HepG2 (cell line): Measurements from ENCODE around the gene HDAC4. TPM values are rescaled to one million over a fixed set of nuclear protein-coding genes. Genes with fewer than 3 reads are reported as not detected.

Experiments
- ATAC-seq: fragments of 200-7000 bp; cut with Tn5 transposase; 3 replicates; pipeline ENCODE4 v1.9.1; 2020; ENCODE audit warnings: mild to moderate bottlenecking, moderate library complexity
- BruUV-seq: library from RNA; stranded (reverse); fragments of 400-500 nt; replicated peaks from 2 replicates; lab custom pipeline; 2021; lab: Mats Ljungman, UMichigan
- CTCF ChIA-PET: fragments of 300-600 bp; formaldehyde crosslinking; extraction: SDS; loops from one replicate; lab custom pipeline; 2021; ENCODE audit warnings: low total read pairs, inconsistent platforms, low intra/inter-chr PET ratio; lab: Yijun Ruan, JAX
- POLR2A ChIA-PET: fragments of 350-600 bp; sonication (Branson Sonifier 250); formaldehyde crosslinking; loops from one replicate; lab custom pipeline; 2020; ENCODE audit warnings: antibody characterized with exemption, inconsistent platforms; lab: Yijun Ruan, JAX
- DNase-seq: peaks from one replicate; pipeline ENCODE4 v3.0.0-alpha.2; 2015; ENCODE audit warnings: low spot score
- FAIRE-seq: peaks from 3 replicates; lab custom pipeline; 2011; peaks lifted over from hg19 to GRCh38; lab: Jason Lieb, UNC
- H2AFZ ChIP-seq: one replicate; pipeline ENCODE4 v1.6.1; 2011; ENCODE audit warnings: low read length, inconsistent platforms
- H3K27ac ChIP-seq: fragments of 300-600 bp; 3 replicates; pipeline ENCODE4 v1.8.0; 2011; ENCODE audit warnings: mixed run types, mild to moderate bottlenecking, mixed read lengths, low read length, inconsistent platforms; ENCODE audit not compliant: insufficient read depth; ENCODE audit errors: extremely low read length
- H3K27me3 ChIP-seq, 2 experiments: fragments of 200-600 bp in 1 of 2; 2 replicates in 1 of 2; 3 replicates in 1 of 2; pipeline versions ENCODE4 v1.6.0 to v1.8.0; 2011; ENCODE audit warnings: low read length in 2 of 2, mild to moderate bottlenecking in 2 of 2, moderate library complexity in 2 of 2, inconsistent platforms in 1 of 2; ENCODE audit not compliant: insufficient read depth in 2 of 2, control insufficient read depth in 1 of 2
- H3K36me3 ChIP-seq, 2 experiments: fragments of 200-600 bp in 1 of 2; replicated peaks in 1 of 2; 2 replicates in 1 of 2; 3 replicates in 1 of 2; pipeline versions ENCODE4 v1.5.1 to v1.8.0; 2011; ENCODE audit warnings: low read length in 2 of 2, inconsistent platforms in 1 of 2; ENCODE audit not compliant: insufficient read depth in 2 of 2, control insufficient read depth in 1 of 2
- H3K4me1 ChIP-seq: 2 replicates; pipeline ENCODE4 v1.5.1; 2012; ENCODE audit warnings: low read length, inconsistent platforms; ENCODE audit not compliant: insufficient read depth
- H3K4me2 ChIP-seq: 2 replicates; pipeline ENCODE4 v1.6.0; 2011; ENCODE audit warnings: low read depth, low read length, inconsistent platforms
- H3K4me3 ChIP-seq, 3 experiments: fragments of 200-600 bp in 1 of 3; sonication (generic), shearing (Covaris generic) in 1 of 3; replicated peaks in 1 of 3; 2 replicates each; pipeline ENCODE4 v1.5.1; 2011 to 2016; ENCODE audit warnings: low read length in 3 of 3, inconsistent platforms in 2 of 3, low read depth in 2 of 3, mild to moderate bottlenecking in 2 of 3, control low read depth in 1 of 3, mixed read lengths in 1 of 3; ENCODE audit not compliant: insufficient read depth in 1 of 3
- H3K79me2 ChIP-seq: one replicate; pipeline ENCODE4 v1.6.1; 2011; ENCODE audit warnings: low read length, inconsistent platforms; ENCODE audit not compliant: insufficient read depth
- H3K9ac ChIP-seq: 2 replicates; pipeline ENCODE4 v1.6.0; 2011; ENCODE audit warnings: mild to moderate bottlenecking, low read depth, low read length, inconsistent platforms; ENCODE audit not compliant: insufficient read depth
- H3K9me3 ChIP-seq: 2 replicates; pipeline ENCODE4 v1.5.1; 2012; ENCODE audit warnings: mild to moderate bottlenecking, low read length
- H4K20me1 ChIP-seq: 2 replicates; pipeline ENCODE4 v1.6.0; 2011; ENCODE audit warnings: inconsistent platforms, mild to moderate bottlenecking, low read length, moderate library complexity; ENCODE audit not compliant: insufficient read depth
- GFI1 ChIP-seq: sonication (generic); formaldehyde crosslinking; IDR thresholded peaks from 2 replicates; pipeline ENCODE4 v1.5.0; 2020; ENCODE audit warnings: missing genetic modification reagents, mild to moderate bottlenecking, borderline replicate concordance
- HCFC1 ChIP-seq: fragments of 150-350 bp; IDR thresholded peaks from 2 replicates; pipeline ENCODE4 v1.6.1; 2014; ENCODE audit warnings: low read depth, low read length
- RFX1 ChIP-seq: fragments of 450-650 bp; IDR thresholded peaks from 2 replicates; pipeline ENCODE4 v1.6.1; 2017
- SRY ChIP-seq: sonication (generic); formaldehyde crosslinking; IDR thresholded peaks from 2 replicates; pipeline ENCODE4 v1.8.0; 2022; ENCODE audit warnings: mild to moderate bottlenecking, missing genetic modification reagents
- ZNF101 ChIP-seq: sonication (generic); formaldehyde crosslinking; IDR thresholded peaks from 2 replicates; pipeline ENCODE4 v1.4.0; 2020; ENCODE audit warnings: mild to moderate bottlenecking, low read depth, missing genetic modification reagents, borderline replicate concordance
- WGBS: methylation state at CpG from one replicate; pipeline ENCODE4 v1.1.6; 2017; ENCODE audit warnings: low lambda C conversion rate; 5-methylcytosine and 5-hydroxymethylcytosine counted together
- in situ Hi-C: cut with HindIII; loops from 2 replicates; pipeline ENCODE4 v1.10.0; 2017; ENCODE audit warnings: low pct_unique_long_range_greater_than_20kb; ENCODE audit not compliant: extremely low pct_ligation_motif_present
- intact Hi-C: fragments of 100-400 bp; cut with micrococcal nuclease; formaldehyde crosslinking; loops from one replicate; pipeline ENCODE4 v1.10.0; 2022; ENCODE audit not compliant: unreplicated experiment
- polyA plus RNA-seq, 8 experiments: library from polyadenylated mRNA; depleted of rRNA in 3 of 8; stranded (reverse) in 7 of 8; unstranded in 1 of 8; fragments of >200 nt; fragmentation: Illumina TruSeq in 4 of 8; extraction: Trizol in 4 of 8; gene quantifications; 2 replicates each; pipeline versions ENCODE4 v1.2.1 to v1.2.3, GENCODE V29; 2011 to 2016; ENCODE audit warnings: low read depth in 4 of 8, missing spikeins in 1 of 8, mixed read lengths in 1 of 8; ENCODE audit not compliant: insufficient read depth in 1 of 8
- total RNA-seq, 5 experiments: library from RNA; depleted of rRNA; stranded (reverse); fragments of >200 nt; fragmentation: Illumina TruSeq; extraction: Trizol; gene quantifications; 2 replicates each; pipeline ENCODE4 v1.2.3, GENCODE V29; 2016; ENCODE audit warnings: low read depth in 1 of 5
- TF ChIP-seq, protein P1 (sequence below): sonication (generic); formaldehyde crosslinking; IDR thresholded peaks from 2 replicates; pipeline ENCODE4 v1.4.0; 2020; ENCODE audit warnings: missing genetic modification reagents
- TF ChIP-seq, protein P2 (sequence below): sonication (generic); formaldehyde crosslinking; IDR thresholded peaks from 2 replicates; pipeline ENCODE4 v1.4.0; 2020; ENCODE audit warnings: mild to moderate bottlenecking, missing genetic modification reagents

Gene HDAC4
- total and polyA plus RNA-seq, 2 of the 13 experiments (the other 11 are each of a cell fraction or from before 2014, with no cell fraction given): 10.1 to 11.5 TPM

- DNase-seq (no peak), FAIRE-seq (no peak)
Measured at GRCh38 chr2:239190361-239190760, 210.5 kb downstream of the HDAC4 start.

DNA sequence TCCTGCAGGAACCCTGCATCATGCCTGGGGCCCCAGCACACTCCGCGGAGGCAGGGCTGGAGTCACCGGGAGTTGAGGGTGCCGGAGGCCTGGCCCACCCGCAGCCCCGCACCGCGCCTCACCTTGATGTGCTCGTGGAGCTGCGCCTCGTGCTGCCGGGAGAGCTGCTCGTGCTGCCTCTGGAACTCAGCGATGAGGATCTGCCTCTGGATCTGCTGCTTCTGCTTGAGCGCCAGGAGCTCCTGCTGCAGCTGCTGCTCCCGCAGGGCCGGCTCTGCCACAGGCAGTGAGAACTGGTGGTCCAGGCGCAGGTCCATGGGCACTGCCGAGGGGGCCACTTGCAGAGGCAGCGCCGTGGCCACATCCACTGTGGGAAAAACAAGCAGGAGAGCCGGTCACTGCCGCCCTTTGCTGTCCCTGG is 211.1 kb downstream of the HDAC4 start:
- POLR2A ChIA-PET: no interaction called here
- no peak overlapping the region for H3K4me2 ChIP-seq
- no peak overlapping the region for H3K27ac ChIP-seq
- H4K20me1 ChIP-seq: no peaks in the 10 kb centered on the region; the same call in 1 of the 2 replicates
- no peak overlapping the region for H2AFZ ChIP-seq
- no peak overlapping the region for H3K4me3 ChIP-seq
- H3K9ac ChIP-seq: no peak overlapping the region
- in situ Hi-C loops: no loop called here
- BruUV-seq: no TSS peak
- H3K4me1 ChIP-seq: no peaks in the 10 kb centered on the region
- intact Hi-C loops: no loop called here
- peaks cover 22 to 37% of the 10 kb centered on the region in 2 experiments; a peak in 4 of 5 replicates for H3K36me3 ChIP-seq
- CTCF ChIA-PET: no interaction called here
- WGBS: 98% methylated on average over 7 of the region's 23 CpGs
- DNase-seq: no peak
- H3K27me3 ChIP-seq: no peaks in the 10 kb centered on the region
- ATAC-seq: no peak
- TF ChIP-seq RFX1 (0 out of 2 replicates have a peak, but pooled peaks have one; percentile 3), GFI1 (CRISPR knock-in tag) (no peak), SRY (CRISPR knock-in tag) (no peak), HCFC1 (no peak)
- TF ChIP-seq, protein P1, sequence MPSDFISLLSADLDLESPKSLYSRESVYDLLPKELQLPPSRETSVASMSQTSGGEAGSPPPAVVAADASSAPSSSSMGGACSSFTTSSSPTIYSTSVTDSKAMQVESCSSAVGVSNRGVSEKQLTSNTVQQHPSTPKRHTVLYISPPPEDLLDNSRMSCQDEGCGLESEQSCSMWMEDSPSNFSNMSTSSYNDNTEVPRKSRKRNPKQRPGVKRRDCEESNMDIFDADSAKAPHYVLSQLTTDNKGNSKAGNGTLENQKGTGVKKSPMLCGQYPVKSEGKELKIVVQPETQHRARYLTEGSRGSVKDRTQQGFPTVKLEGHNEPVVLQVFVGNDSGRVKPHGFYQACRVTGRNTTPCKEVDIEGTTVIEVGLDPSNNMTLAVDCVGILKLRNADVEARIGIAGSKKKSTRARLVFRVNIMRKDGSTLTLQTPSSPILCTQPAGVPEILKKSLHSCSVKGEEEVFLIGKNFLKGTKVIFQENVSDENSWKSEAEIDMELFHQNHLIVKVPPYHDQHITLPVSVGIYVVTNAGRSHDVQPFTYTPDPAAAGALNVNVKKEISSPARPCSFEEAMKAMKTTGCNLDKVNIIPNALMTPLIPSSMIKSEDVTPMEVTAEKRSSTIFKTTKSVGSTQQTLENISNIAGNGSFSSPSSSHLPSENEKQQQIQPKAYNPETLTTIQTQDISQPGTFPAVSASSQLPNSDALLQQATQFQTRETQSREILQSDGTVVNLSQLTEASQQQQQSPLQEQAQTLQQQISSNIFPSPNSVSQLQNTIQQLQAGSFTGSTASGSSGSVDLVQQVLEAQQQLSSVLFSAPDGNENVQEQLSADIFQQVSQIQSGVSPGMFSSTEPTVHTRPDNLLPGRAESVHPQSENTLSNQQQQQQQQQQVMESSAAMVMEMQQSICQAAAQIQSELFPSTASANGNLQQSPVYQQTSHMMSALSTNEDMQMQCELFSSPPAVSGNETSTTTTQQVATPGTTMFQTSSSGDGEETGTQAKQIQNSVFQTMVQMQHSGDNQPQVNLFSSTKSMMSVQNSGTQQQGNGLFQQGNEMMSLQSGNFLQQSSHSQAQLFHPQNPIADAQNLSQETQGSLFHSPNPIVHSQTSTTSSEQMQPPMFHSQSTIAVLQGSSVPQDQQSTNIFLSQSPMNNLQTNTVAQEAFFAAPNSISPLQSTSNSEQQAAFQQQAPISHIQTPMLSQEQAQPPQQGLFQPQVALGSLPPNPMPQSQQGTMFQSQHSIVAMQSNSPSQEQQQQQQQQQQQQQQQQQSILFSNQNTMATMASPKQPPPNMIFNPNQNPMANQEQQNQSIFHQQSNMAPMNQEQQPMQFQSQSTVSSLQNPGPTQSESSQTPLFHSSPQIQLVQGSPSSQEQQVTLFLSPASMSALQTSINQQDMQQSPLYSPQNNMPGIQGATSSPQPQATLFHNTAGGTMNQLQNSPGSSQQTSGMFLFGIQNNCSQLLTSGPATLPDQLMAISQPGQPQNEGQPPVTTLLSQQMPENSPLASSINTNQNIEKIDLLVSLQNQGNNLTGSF (CRISPR knock-in tag): no peak
- TF ChIP-seq, protein P2, sequence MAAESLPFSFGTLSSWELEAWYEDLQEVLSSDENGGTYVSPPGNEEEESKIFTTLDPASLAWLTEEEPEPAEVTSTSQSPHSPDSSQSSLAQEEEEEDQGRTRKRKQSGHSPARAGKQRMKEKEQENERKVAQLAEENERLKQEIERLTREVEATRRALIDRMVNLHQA (CRISPR knock-in tag): no peak
- no peaks in the 10 kb centered on the region; the same call in 1 of the 2 replicates for H3K9me3 ChIP-seq
- FAIRE-seq: no peak
- H3K79me2 ChIP-seq: no peaks in the 10 kb centered on the region

More at GRCh38 chr2:239190361-239190760, 210.5 kb downstream of the HDAC4 start:
- Histone ChIP-seq H3K27me3 (no peaks in the 10 kb centered on the region), H3K79me2 (no peaks in the 10 kb centered on the region), H3K4me3 (no peak overlapping the region), H3K4me1 (no peaks in the 10 kb centered on the region), H2AFZ (no peak overlapping the region), H4K20me1 (no peaks in the 10 kb centered on the region; the same call in 1 of the 2 replicates), H3K4me2 (no peak overlapping the region), H3K27ac (no peak overlapping the region), H3K36me3 (peaks cover 22 to 37% of the 10 kb centered on the region in 2 experiments; a peak in 4 of 5 replicates), H3K9me3 (no peaks in the 10 kb centered on the region; the same call in 1 of the 2 replicates), H3K9ac (no peak overlapping the region)
- no peak for TF ChIP-seq ZNF101 (CRISPR knock-in tag)
- in situ Hi-C loops: no loop called here
- 98% methylated on average over 22 of the region's 22 CpGs for WGBS
- ChIA-PET POLR2A (no interaction called here), CTCF (no interaction called here)
- no TSS peak for BruUV-seq
- intact Hi-C loops: no loop called here
- ATAC-seq: no peak
